CD4-positive, CD25-positive, alpha-beta regulatory T cell (primary cell): Measurements from ENCODE around the gene CHPF2. TPM values are rescaled to one million over a fixed set of nuclear protein-coding genes. Genes with fewer than 3 reads are reported as not detected.
A peak's percentile ranks its signal among the peaks of the same experiment; 100 is the strongest.

Experiments
- ATAC-seq, 2 donors: fragments of 150-1000 bp; cut with Tn5 transposase; one replicate each; pipeline ENCODE4 v1.10.0; 2021; ENCODE audit warnings: low read depth in 2 of 2, moderate number of reproducible peaks in 2 of 2, moderate library complexity in 1 of 2
- DNase-seq, 3 donors: peaks; one replicate each; pipeline versions ENCODE4 v3.0.0 to v3.0.0-alpha.2; 2012 to 2022; ENCODE audit warnings: mixed read lengths in 1 of 3
- H3K27ac ChIP-seq: one replicate; pipeline ENCODE4 v1.7.0; 2013; ENCODE audit warnings: mild to moderate bottlenecking, low read length; ENCODE audit not compliant: insufficient read depth, poor library complexity, severe bottlenecking
- H3K27me3 ChIP-seq: one replicate; pipeline ENCODE4 v1.7.0; 2013; ENCODE audit warnings: low read length; ENCODE audit not compliant: control insufficient read depth, insufficient read depth
- H3K36me3 ChIP-seq: one replicate; pipeline ENCODE4 v1.7.0; 2013; ENCODE audit warnings: mild to moderate bottlenecking, low read length, moderate library complexity; ENCODE audit not compliant: control insufficient read depth, insufficient read depth
- H3K4me1 ChIP-seq: 2 replicates; pipeline ENCODE4 v1.7.0; 2013; ENCODE audit warnings: mild to moderate bottlenecking, low read length; ENCODE audit not compliant: insufficient read depth, control insufficient read depth, poor library complexity, severe bottlenecking
- H3K4me3 ChIP-seq: one replicate; pipeline ENCODE4 v1.7.0; 2013; ENCODE audit warnings: low read depth, mild to moderate bottlenecking, low read length, moderate library complexity
- H3K9me3 ChIP-seq, 2 experiments: 1 replicate in 1 of 2; 2 replicates in 1 of 2; pipeline ENCODE4 v1.7.0; 2013; ENCODE audit warnings: low read length in 2 of 2, mild to moderate bottlenecking in 1 of 2, moderate library complexity in 1 of 2; ENCODE audit not compliant: control insufficient read depth in 2 of 2
- H3K27ac Mint-ChIP-seq, 3 donors: one replicate each; pipeline ENCODE4 v1.8.0; 2020 to 2022; ENCODE audit warnings: mild to moderate bottlenecking in 3 of 3, mixed read lengths in 3 of 3, moderate library complexity in 2 of 3
- H3K27me3 Mint-ChIP-seq: one replicate; pipeline ENCODE4 v1.8.0; 2022; ENCODE audit warnings: mild to moderate bottlenecking, mixed read lengths
- H3K36me3 Mint-ChIP-seq: one replicate; pipeline ENCODE4 v1.8.0; 2020; ENCODE audit warnings: mixed read lengths
- H3K4me1 Mint-ChIP-seq, 4 donors: one replicate each; pipeline ENCODE4 v1.8.0; 2020 to 2022; ENCODE audit warnings: mixed read lengths in 4 of 4, mild to moderate bottlenecking in 1 of 4
- H3K4me3 Mint-ChIP-seq, 4 donors: one replicate each; pipeline ENCODE4 v1.8.0; 2020 to 2022; ENCODE audit warnings: mild to moderate bottlenecking in 4 of 4, mixed read lengths in 4 of 4, moderate library complexity in 3 of 4
- H3K9me3 Mint-ChIP-seq, 7 donors: one replicate each; pipeline ENCODE4 v1.8.0; 2020 to 2022; ENCODE audit warnings: mixed read lengths in 7 of 7, mild to moderate bottlenecking in 3 of 7, moderate library complexity in 2 of 7
- polyA plus RNA-seq, 4 donors: library from polyadenylated mRNA; unstranded; fragments of 300-500 nt; fragmentation: Illumina TruSeq; gene quantifications; one replicate each; pipeline ENCODE4 v1.2.3, GENCODE V29; 2021
- total RNA-seq: library from RNA; stranded (reverse); gene quantifications from one replicate; pipeline ENCODE4 v1.2.3, GENCODE V29; 2022

CHPF2 gene
- total and polyA plus RNA-seq, 5 donors from 2014 or later = 18.8 to 38.8 (median 24.4) TPM

GRCh38 chr7:151247611-151248345, 15.5 kb downstream of the CHPF2 start:
- Mint-ChIP-seq H3K4me3 (peak overlapping the region in 3 of 4 donors; percentile 78 to 84 (median 78)), H3K4me1 (peaks cover 5 to 74% (median 21%) of the 10 kb centered on the region in 4 donors), H3K36me3 (no peaks in the 10 kb centered on the region), H3K27ac (no peak overlapping the region), H3K27me3 (peaks cover 76% of the 10 kb centered on the region), H3K9me3 (peaks cover 0 to 3% (median 0%) of the 10 kb centered on the region in 7 donors)
- no peak overlapping the region for H3K27ac ChIP-seq
- no peaks in the 10 kb centered on the region for H3K36me3 ChIP-seq
- no peaks in the 10 kb centered on the region for H3K9me3 ChIP-seq
- peaks cover 20% of the 10 kb centered on the region for H3K27me3 ChIP-seq
- ATAC-seq = no peak
- DNase-seq = no peak
- H3K4me1 ChIP-seq = peaks cover 55% of the 10 kb centered on the region
- no peak overlapping the region for H3K4me3 ChIP-seq

- DNase-seq = peak in 1 of 3 donors; percentile 28
- no peaks in the 10 kb centered on the region for H3K9me3 ChIP-seq
- no peaks in the 10 kb centered on the region for H3K36me3 ChIP-seq
- Mint-ChIP-seq H3K27me3 (peaks cover 80% of the 10 kb centered on the region), H3K9me3 (peaks cover 0 to 3% (median 0%) of the 10 kb centered on the region in 7 donors), H3K4me3 (peak within 1 kb of the TSS; percentile 78 to 86 (median 85)), H3K27ac (peak within 1 kb of the TSS in 2 of 3 donors; percentile 59 to 71), H3K4me1 (peaks cover 5 to 68% (median 16%) of the 10 kb centered on the region in 4 donors), H3K36me3 (no peaks in the 10 kb centered on the region)
- H3K27ac ChIP-seq = no peak within 1 kb of the TSS
- H3K4me1 ChIP-seq = peaks cover 48% of the 10 kb centered on the region
- ATAC-seq = peak; percentile 32 to 43
- peaks cover 20% of the 10 kb centered on the region for H3K27me3 ChIP-seq
- no peak within 1 kb of the TSS for H3K4me3 ChIP-seq
Measured at GRCh38 chr7:151248346-151249033, 16.2 kb downstream of the CHPF2 start, which contains the start of gene SMARCD3. Gene SMARCD3, minus strand, starts transcription at chr7:151248694. Its CDS starts 132 bp downstream, at chr7:151248562.

- Histone ChIP-seq H3K4me1 (peaks cover 41% of the 10 kb centered on the region), H3K27ac (no peak overlapping the region), H3K4me3 (no peak overlapping the region), H3K36me3 (no peaks in the 10 kb centered on the region), H3K9me3 (no peaks in the 10 kb centered on the region), H3K27me3 (peaks cover 20% of the 10 kb centered on the region)
- peak overlapping the region in 1 of 3 donors; percentile 59 for H3K27ac Mint-ChIP-seq
- H3K36me3 Mint-ChIP-seq = no peaks in the 10 kb centered on the region
- peaks cover 80% of the 10 kb centered on the region for H3K27me3 Mint-ChIP-seq
- DNase-seq (peak in 2 of 3 donors; percentile 35 to 38), ATAC-seq (peak; percentile 18 to 37)
- H3K4me3 Mint-ChIP-seq = peak overlapping the region; percentile 72 to 86 (median 85)
- H3K4me1 Mint-ChIP-seq = peaks cover 5 to 66% (median 11%) of the 10 kb centered on the region in 4 donors
- H3K9me3 Mint-ChIP-seq = peaks cover 0 to 3% (median 0%) of the 10 kb centered on the region in 7 donors
Measured at GRCh38 chr7:151249034-151249731, 16.9 kb downstream of the CHPF2 start.

- H3K4me3 ChIP-seq = no peak overlapping the region
- H3K4me1 ChIP-seq = peaks cover 36% of the 10 kb centered on the region
- Mint-ChIP-seq H3K27ac (peak overlapping the region in 1 of 3 donors; percentile 59), H3K27me3 (peaks cover 80% of the 10 kb centered on the region), H3K9me3 (peaks cover 0 to 3% (median 0%) of the 10 kb centered on the region in 7 donors), H3K4me1 (peaks cover 0 to 61% (median 8%) of the 10 kb centered on the region in 4 donors), H3K4me3 (peak overlapping the region; percentile 74 to 86 (median 85)), H3K36me3 (no peaks in the 10 kb centered on the region)
- no peaks in the 10 kb centered on the region for H3K9me3 ChIP-seq
- DNase-seq (no peak), ATAC-seq (no peak)
- no peak overlapping the region for H3K27ac ChIP-seq
- no peaks in the 10 kb centered on the region for H3K36me3 ChIP-seq
- H3K27me3 ChIP-seq = peaks cover 19% of the 10 kb centered on the region
Measured at GRCh38 chr7:151249732-151250072, 17.4 kb downstream of the CHPF2 start.

- H3K4me1 Mint-ChIP-seq = peaks cover 0 to 57% (median 7%) of the 10 kb centered on the region in 4 donors
- no peak overlapping the region for H3K27ac ChIP-seq
- H3K4me3 ChIP-seq = no peak overlapping the region
- H3K36me3 ChIP-seq = no peaks in the 10 kb centered on the region
- no peaks in the 10 kb centered on the region for H3K36me3 Mint-ChIP-seq
- H3K27me3 ChIP-seq = peaks cover 17% of the 10 kb centered on the region
- no peak for ATAC-seq
- peaks cover 0 to 3% (median 0%) of the 10 kb centered on the region in 7 donors for H3K9me3 Mint-ChIP-seq
- peaks cover 82% of the 10 kb centered on the region for H3K27me3 Mint-ChIP-seq
- DNase-seq = no peak
- peaks cover 29% of the 10 kb centered on the region for H3K4me1 ChIP-seq
- H3K27ac Mint-ChIP-seq = no peak overlapping the region
- H3K4me3 Mint-ChIP-seq = peak overlapping the region; percentile 65 to 84 (median 74)
- H3K9me3 ChIP-seq = no peaks in the 10 kb centered on the region
Measured at GRCh38 chr7:151250181-151251132, 18.2 kb downstream of the CHPF2 start.

- peaks cover 0 to 50% (median 7%) of the 10 kb centered on the region in 4 donors for H3K4me1 Mint-ChIP-seq
- Histone ChIP-seq H3K4me1 (peaks cover 23% of the 10 kb centered on the region), H3K27me3 (peaks cover 17% of the 10 kb centered on the region), H3K9me3 (no peaks in the 10 kb centered on the region), H3K4me3 (no peak overlapping the region), H3K27ac (no peak overlapping the region), H3K36me3 (no peaks in the 10 kb centered on the region)
- ATAC-seq (no peak), DNase-seq (no peak)
- no peak overlapping the region for H3K27ac Mint-ChIP-seq
- H3K4me3 Mint-ChIP-seq = peak overlapping the region; percentile 65 to 84 (median 74)
- H3K36me3 Mint-ChIP-seq = no peaks in the 10 kb centered on the region
- H3K9me3 Mint-ChIP-seq = peaks cover 0 to 3% (median 0%) of the 10 kb centered on the region in 7 donors
- peaks cover 82% of the 10 kb centered on the region for H3K27me3 Mint-ChIP-seq
Measured at GRCh38 chr7:151251328-151251688, 19.0 kb downstream of the CHPF2 start.
